Measurements from ENCODE around the gene CERK.
"Not testable (repeated sequence)": the region's sequence is repeated elsewhere in the genome, so short reads cannot be mapped to it uniquely, and the experiment has no call there.

DNA sequence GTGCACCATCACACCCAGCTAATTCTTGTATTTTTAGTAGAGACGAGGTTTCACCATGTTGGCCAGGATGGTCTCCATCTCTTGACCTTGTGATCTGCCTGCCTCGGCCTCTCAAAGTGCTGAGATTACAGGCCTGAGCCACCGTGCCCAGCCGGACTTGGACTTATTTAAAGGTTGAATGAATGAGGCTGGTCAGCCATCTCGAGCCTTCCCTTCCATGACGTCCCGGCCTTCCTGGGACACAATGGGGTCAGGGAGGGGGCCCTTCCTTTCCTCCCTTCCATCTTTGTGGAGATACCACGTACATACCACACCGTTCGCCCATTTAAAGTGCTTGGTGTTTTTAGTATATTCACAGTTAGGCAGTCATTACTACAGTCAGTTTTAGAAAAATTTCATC lies 44.1 kb upstream of the CERK start:
- not testable (repeated sequence) for TF ChIP-seq EZH2 (IDR thresholded peaks at IDR 0.05; ENCODE audit: low read depth, low read length, severe bottlenecking); TBP (IDR thresholded peaks at IDR 0.05; ENCODE audit: low read depth, low read length); ZNF274 (IDR thresholded peaks at IDR 0.05; ENCODE audit: borderline replicate concordance, extremely low read depth, low read length); POLR2A (IDR thresholded peaks at IDR 0.05; ENCODE audit: control extremely low read depth in 1 of 2, low read depth in 2 of 2, low read length in 2 of 2); SIN3A (conservative IDR thresholded peaks at IDR 0.05 in 1 of 2, IDR thresholded peaks at IDR 0.05 in 1 of 2; ENCODE audit: low read depth in 1 of 2, low read length in 2 of 2)
- TF ChIP-seq, protein P1, sequence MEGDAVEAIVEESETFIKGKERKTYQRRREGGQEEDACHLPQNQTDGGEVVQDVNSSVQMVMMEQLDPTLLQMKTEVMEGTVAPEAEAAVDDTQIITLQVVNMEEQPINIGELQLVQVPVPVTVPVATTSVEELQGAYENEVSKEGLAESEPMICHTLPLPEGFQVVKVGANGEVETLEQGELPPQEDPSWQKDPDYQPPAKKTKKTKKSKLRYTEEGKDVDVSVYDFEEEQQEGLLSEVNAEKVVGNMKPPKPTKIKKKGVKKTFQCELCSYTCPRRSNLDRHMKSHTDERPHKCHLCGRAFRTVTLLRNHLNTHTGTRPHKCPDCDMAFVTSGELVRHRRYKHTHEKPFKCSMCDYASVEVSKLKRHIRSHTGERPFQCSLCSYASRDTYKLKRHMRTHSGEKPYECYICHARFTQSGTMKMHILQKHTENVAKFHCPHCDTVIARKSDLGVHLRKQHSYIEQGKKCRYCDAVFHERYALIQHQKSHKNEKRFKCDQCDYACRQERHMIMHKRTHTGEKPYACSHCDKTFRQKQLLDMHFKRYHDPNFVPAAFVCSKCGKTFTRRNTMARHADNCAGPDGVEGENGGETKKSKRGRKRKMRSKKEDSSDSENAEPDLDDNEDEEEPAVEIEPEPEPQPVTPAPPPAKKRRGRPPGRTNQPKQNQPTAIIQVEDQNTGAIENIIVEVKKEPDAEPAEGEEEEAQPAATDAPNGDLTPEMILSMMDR (IDR thresholded peaks at IDR 0.05; ENCODE audit: control extremely low read depth in 1 of 3, insufficient read depth in 1 of 3, low read depth in 1 of 3, low read length in 3 of 3), result not testable (repeated sequence)

Data from H1 (cell line).